ENCODE results near the gene RCBTB1.

RCBTB1 gene

DNA sequence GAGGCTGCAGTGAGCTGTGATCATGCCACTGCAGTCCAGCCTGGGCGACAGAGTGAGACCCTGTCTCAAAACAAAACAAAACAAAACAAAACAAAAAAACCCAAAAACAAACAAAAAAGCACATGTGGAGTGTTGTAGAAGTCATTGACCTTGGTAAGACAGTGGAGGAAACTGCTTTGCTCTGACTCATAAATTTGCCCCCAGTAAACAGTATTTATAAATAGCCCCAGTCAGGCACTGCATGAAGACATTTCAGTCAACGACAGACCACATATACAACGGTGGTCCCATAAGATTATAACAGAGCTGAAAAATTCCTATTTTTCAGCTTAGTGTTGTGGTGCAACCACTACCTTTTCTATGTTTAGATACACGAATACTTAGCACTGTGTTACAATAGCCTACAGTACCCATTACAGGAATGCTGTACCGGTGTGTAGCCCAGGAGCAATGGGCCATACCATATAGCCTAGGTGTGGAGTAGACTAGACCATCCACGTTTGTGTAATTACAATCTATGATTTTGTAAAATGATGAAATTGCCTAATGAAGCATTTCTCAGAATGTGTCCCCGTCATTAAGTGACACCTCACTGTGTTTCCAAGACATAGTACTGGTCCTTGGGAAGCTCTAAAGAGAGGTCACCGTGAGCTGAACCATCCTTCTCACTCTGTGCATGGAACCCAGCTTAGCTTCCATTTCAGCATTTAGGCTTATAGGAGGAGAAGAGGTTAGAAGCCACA lies 44.0 kb upstream of the RCBTB1 start:
- TF ChIP-seq, protein P1, sequence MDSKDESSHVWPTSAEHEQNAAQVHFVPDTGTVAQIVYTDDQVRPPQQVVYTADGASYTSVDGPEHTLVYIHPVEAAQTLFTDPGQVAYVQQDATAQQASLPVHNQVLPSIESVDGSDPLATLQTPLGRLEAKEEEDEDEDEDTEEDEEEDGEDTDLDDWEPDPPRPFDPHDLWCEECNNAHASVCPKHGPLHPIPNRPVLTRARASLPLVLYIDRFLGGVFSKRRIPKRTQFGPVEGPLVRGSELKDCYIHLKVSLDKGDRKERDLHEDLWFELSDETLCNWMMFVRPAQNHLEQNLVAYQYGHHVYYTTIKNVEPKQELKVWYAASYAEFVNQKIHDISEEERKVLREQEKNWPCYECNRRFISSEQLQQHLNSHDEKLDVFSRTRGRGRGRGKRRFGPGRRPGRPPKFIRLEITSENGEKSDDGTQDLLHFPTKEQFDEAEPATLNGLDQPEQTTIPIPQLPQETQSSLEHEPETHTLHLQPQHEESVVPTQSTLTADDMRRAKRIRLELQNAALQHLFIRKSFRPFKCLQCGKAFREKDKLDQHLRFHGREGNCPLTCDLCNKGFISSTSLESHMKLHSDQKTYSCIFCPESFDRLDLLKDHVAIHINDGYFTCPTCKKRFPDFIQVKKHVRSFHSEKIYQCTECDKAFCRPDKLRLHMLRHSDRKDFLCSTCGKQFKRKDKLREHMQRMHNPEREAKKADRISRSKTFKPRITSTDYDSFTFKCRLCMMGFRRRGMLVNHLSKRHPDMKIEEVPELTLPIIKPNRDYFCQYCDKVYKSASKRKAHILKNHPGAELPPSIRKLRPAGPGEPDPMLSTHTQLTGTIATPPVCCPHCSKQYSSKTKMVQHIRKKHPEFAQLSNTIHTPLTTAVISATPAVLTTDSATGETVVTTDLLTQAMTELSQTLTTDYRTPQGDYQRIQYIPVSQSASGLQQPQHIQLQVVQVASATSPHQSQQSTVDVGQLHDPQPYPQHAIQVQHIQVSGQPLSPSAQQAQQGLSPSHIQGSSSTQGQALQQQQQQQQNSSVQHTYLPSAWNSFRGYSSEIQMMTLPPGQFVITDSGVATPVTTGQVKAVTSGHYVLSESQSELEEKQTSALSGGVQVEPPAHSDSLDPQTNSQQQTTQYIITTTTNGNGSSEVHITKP (tag by site-specific recombination; IDR thresholded peaks at IDR 0.05), result peak; percentile 75
- TF ChIP-seq ZNF184 (tag by site-specific recombination; IDR thresholded peaks at IDR 0.05), result no peak
- no peak overlapping the region for H3K27ac ChIP-seq (ENCODE audit: extremely low read depth, low read depth, low read length)
- ChIA-PET CTCF (interaction anchor here (0.6 kb wide), 1 partner anchor 39 kb away, joined by 3 read pairs; no protein-coding TSS in a partner anchor), POLR2A (no interaction called here)
- no peaks in the 10 kb centered on the region for H3K4me1 ChIP-seq (ENCODE audit: control insufficient read depth, insufficient read depth, low read length)
- H3K4me3 ChIP-seq (ENCODE audit: low read depth, low read length), result no peak overlapping the region
- H3K9me3 ChIP-seq (ENCODE audit: control insufficient read depth, insufficient read depth, low read depth, low read length), result no peaks in the 10 kb centered on the region
- no peaks in the 10 kb centered on the region for H3K36me3 ChIP-seq (ENCODE audit: control insufficient read depth in 2 of 2, insufficient read depth in 1 of 2, low read length in 2 of 2)

DNA sequence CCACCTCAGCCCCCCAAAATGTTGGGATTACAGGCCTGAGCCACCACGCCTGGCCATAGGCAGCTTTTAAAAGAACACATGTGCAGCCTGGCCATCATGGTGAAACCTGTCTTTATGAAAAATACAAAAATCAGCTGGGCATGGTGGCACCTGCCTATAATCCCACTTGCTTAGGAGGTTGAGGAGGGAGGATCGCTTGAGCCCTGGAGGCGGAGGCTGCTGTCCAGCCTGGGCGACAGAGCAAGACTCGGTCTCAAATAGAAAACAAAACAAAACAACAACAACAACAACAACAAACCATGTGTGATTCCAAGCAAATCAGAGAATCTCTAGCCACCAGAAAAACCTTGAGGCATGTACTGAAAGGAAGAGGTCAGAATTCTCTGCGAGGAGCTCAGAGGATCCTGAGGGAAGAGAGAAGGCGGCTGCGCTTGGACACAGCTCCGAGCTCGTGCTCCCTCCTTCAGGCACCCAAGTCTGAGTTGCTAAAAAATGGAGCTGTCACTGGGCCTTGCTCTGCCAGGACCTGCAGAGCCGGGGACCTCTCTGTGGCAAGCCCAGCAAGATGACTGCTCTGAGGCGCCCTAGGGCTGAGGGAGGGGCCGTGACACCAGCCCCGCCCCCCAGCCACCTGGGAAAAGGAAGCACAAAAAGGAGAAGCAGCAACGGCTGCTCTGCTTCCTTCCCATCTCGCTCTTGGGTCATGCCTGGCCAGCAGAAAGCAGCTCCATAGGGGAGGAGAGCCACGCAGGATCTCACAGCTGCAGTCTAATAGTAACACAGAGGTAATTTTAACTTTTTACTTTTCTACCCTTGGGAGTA lies 42.7 kb upstream of the RCBTB1 start, which contains the start of gene ARL11:
ARL11 (plus strand) TSS at position 677 of the 822 bp plus-strand sequence. CDS start 1,941 bp downstream, outside the sequence.
- H3K4me1 ChIP-seq (ENCODE audit: control insufficient read depth, insufficient read depth, low read length), result no peaks in the 10 kb centered on the region
- no peak within 1 kb of the TSS for H3K4me3 ChIP-seq (ENCODE audit: low read depth, low read length)
- TF ChIP-seq ZIC2 (tag by site-specific recombination; IDR thresholded peaks at IDR 0.05) (peak; percentile 14; the same call in 1 of the 2 replicates), ZFP3 (tag by site-specific recombination; IDR thresholded peaks at IDR 0.05; ENCODE audit: low read depth) (no peak), ZNF549 (tag by site-specific recombination; IDR thresholded peaks at IDR 0.05) (no peak), ZBTB17 (tag by site-specific recombination; IDR thresholded peaks at IDR 0.05) (peak; percentile 28; the same call in 1 of the 2 replicates), ZNF335 (tag by site-specific recombination; conservative IDR thresholded peaks at IDR 0.05) (peak; percentile 47), ZNF394 (tag by site-specific recombination; IDR thresholded peaks at IDR 0.05; ENCODE audit: borderline replicate concordance) (peak; percentile 38; the same call in 1 of the 2 replicates), ZNF670 (tag by site-specific recombination; IDR thresholded peaks at IDR 0.05; ENCODE audit: low read depth) (no peak), ZNF585B (tag by site-specific recombination; IDR thresholded peaks at IDR 0.05) (no peak), PRDM1 (tag by site-specific recombination; IDR thresholded peaks at IDR 0.05) (no peak)
- no peaks in the 10 kb centered on the region for H3K36me3 ChIP-seq (ENCODE audit: control insufficient read depth in 2 of 2, insufficient read depth in 1 of 2, low read length in 2 of 2)
- POLR2A ChIA-PET, result no interaction called here
- H3K27ac ChIP-seq (ENCODE audit: extremely low read depth, low read depth, low read length), result no peak within 1 kb of the TSS
- CTCF ChIA-PET, result interaction anchor here (0.7 kb wide), 1 partner anchor 409 kb away, joined by 3 read pairs; no protein-coding TSS in a partner anchor
- no peaks in the 10 kb centered on the region for H3K9me3 ChIP-seq (ENCODE audit: control insufficient read depth, insufficient read depth, low read depth, low read length)

DNA sequence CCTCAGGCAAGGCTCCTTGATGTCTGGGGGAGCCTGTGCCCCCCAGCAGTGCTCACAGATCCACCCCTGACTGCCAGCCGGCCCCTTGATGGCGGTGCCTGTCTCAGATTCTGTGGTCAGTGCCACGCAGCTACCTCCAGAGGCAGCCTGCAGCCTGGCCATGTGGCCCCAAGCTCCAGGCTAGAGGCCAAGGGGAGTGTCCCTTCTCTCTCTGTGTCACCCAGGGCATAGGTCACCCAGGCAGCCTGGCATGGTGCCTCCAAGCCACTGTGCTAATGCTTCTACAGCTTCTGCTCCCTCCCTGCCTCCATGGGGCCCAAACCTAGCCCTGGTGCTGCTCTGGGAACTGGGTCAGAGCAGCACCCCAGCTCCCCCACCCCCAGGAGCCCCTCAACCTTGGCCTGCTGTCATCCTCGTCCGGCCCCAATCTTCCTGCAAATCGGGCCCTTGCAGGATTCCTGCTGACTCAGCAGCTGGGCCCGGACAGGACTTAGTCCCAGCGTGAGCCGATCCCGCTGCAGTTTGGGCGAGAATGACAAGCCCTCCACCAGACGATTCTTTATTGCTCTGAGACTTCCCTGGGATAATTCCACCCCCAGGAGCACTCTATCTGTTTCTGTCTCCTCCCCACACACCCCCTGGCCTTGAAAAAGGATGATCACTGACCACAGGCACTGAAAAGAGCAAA lies 40.2 kb upstream of the RCBTB1 start:
- no peak overlapping the region for H3K27ac ChIP-seq (ENCODE audit: extremely low read depth, low read depth, low read length)
- ChIA-PET POLR2A (no interaction called here), CTCF (interaction anchor here (0.6 kb wide), 1 partner anchor 409 kb away, joined by 3 read pairs; no protein-coding TSS in a partner anchor)
- H3K9me3 ChIP-seq (ENCODE audit: control insufficient read depth, insufficient read depth, low read depth, low read length), result no peaks in the 10 kb centered on the region
- no peak overlapping the region for H3K4me3 ChIP-seq (ENCODE audit: low read depth, low read length)
- H3K4me1 ChIP-seq (ENCODE audit: control insufficient read depth, insufficient read depth, low read length), result no peaks in the 10 kb centered on the region
- H3K36me3 ChIP-seq (ENCODE audit: control insufficient read depth in 2 of 2, insufficient read depth in 1 of 2, low read length in 2 of 2), result no peaks in the 10 kb centered on the region
- TF ChIP-seq ZNF624 (tag by site-specific recombination; IDR thresholded peaks at IDR 0.05), result no peak
- TF ChIP-seq GLIS1 (tag by site-specific recombination; IDR thresholded peaks at IDR 0.05), result 0 out of 2 replicates have a peak, but pooled peaks have one; percentile 17

All from HEK293 (cell line).